ENCODE measurements around the gene CEP57. TPM values are rescaled to one million over a fixed set of nuclear protein-coding genes. Genes with fewer than 3 reads are reported as not detected.

The CEP57 gene
- total RNA-seq, 1 experiment from 2014 or later: 125 TPM

- Mint-ChIP-seq H3K4me3 (ENCODE audit: unreplicated experiment) (no peak overlapping the region), H3K27me3 (ENCODE audit: insufficient read depth, unreplicated experiment) (no peaks in the 10 kb centered on the region), H3K4me1 (ENCODE audit: low read depth, unreplicated experiment) (no peaks in the 10 kb centered on the region), H3K36me3 (ENCODE audit: insufficient read depth, unreplicated experiment) (peaks cover 35% of the 10 kb centered on the region), H3K27ac (ENCODE audit: unreplicated experiment) (no peak overlapping the region), H3K9me3 (ENCODE audit: unreplicated experiment) (no peaks in the 10 kb centered on the region)
- no peak for DNase-seq
- TF ChIP-seq CTCF (IDR thresholded peaks at IDR 0.05; ENCODE audit: insufficient read depth in 1 of 2, low read depth in 1 of 2, low read length in 1 of 2, severe bottlenecking in 1 of 2, unreplicated experiment in 1 of 2): no peak
- BruUV-seq (replicated peaks): no TSS peak
- ChIA-PET CTCF (interaction anchor here (0.9 kb wide), 1 partner anchor 543 kb away, joined by 3 read pairs; the partner anchor contains the start of gene MAML2), POLR2A (no interaction called here)
- Histone ChIP-seq H3K4me3 (ENCODE audit: low read depth, low read length) (no peak overlapping the region), H3K4me1 (no peaks in the 10 kb centered on the region), H3K36me3 (ENCODE audit: control insufficient read depth, insufficient read depth, low read length) (peaks cover 1% of the 10 kb centered on the region; the same call in 1 of the 2 replicates), H3K9me3 (no peaks in the 10 kb centered on the region), H3K27me3 (replicated peaks; ENCODE audit: control insufficient read depth, insufficient read depth, low read length) (no peaks in the 10 kb centered on the region)
- intact Hi-C loops (cut with micrococcal nuclease; ENCODE audit: unreplicated experiment): no loop called here
Observed at GRCh38 chr11:95800438-95800837, 10.1 kb downstream of the CEP57 start.

- no TSS peak for BruUV-seq (replicated peaks)
- H3K9me3 ChIP-seq: no peaks in the 10 kb centered on the region
- H3K27me3 ChIP-seq (replicated peaks; ENCODE audit: control insufficient read depth, insufficient read depth, low read length): no peaks in the 10 kb centered on the region
- CTCF ChIA-PET: no interaction called here
- no peak overlapping the region for H3K4me3 ChIP-seq (ENCODE audit: low read depth, low read length)
- POLR2A ChIA-PET: no interaction called here
- no peak for TF ChIP-seq CTCF (IDR thresholded peaks at IDR 0.05; ENCODE audit: insufficient read depth in 1 of 2, low read depth in 1 of 2, low read length in 1 of 2, severe bottlenecking in 1 of 2, unreplicated experiment in 1 of 2)
- no peak overlapping the region for H3K4me3 Mint-ChIP-seq (ENCODE audit: unreplicated experiment)
- no peaks in the 10 kb centered on the region for H3K4me1 Mint-ChIP-seq (ENCODE audit: low read depth, unreplicated experiment)
- H3K4me1 ChIP-seq: no peaks in the 10 kb centered on the region
- intact Hi-C loops (cut with micrococcal nuclease; ENCODE audit: unreplicated experiment): no loop called here
- peaks cover 49% of the 10 kb centered on the region for H3K36me3 Mint-ChIP-seq (ENCODE audit: insufficient read depth, unreplicated experiment)
- H3K27ac Mint-ChIP-seq (ENCODE audit: unreplicated experiment): no peak overlapping the region
- peaks cover 9% of the 10 kb centered on the region for H3K9me3 Mint-ChIP-seq (ENCODE audit: unreplicated experiment)
- peaks cover 5% of the 10 kb centered on the region for H3K36me3 ChIP-seq (ENCODE audit: control insufficient read depth, insufficient read depth, low read length)
- no peaks in the 10 kb centered on the region for H3K27me3 Mint-ChIP-seq (ENCODE audit: insufficient read depth, unreplicated experiment)
- DNase-seq: no peak
Observed at GRCh38 chr11:95802806-95803205, 12.5 kb downstream of the CEP57 start.

GRCh38 chr11:95803973-95804372 lies 13.7 kb downstream of the CEP57 start:
- no peaks in the 10 kb centered on the region for H3K4me1 Mint-ChIP-seq (ENCODE audit: low read depth, unreplicated experiment)
- H3K4me3 Mint-ChIP-seq (ENCODE audit: unreplicated experiment): no peak overlapping the region
- Histone ChIP-seq H3K9me3 (no peaks in the 10 kb centered on the region), H3K36me3 (ENCODE audit: control insufficient read depth, insufficient read depth, low read length) (peaks cover 5% of the 10 kb centered on the region), H3K4me1 (no peaks in the 10 kb centered on the region), H3K4me3 (ENCODE audit: low read depth, low read length) (no peak overlapping the region), H3K27me3 (replicated peaks; ENCODE audit: control insufficient read depth, insufficient read depth, low read length) (no peaks in the 10 kb centered on the region)
- H3K27me3 Mint-ChIP-seq (ENCODE audit: insufficient read depth, unreplicated experiment): no peaks in the 10 kb centered on the region
- POLR2A ChIA-PET: no interaction called here
- intact Hi-C loops (cut with micrococcal nuclease; ENCODE audit: unreplicated experiment): no loop called here
- H3K9me3 Mint-ChIP-seq (ENCODE audit: unreplicated experiment): peaks cover 17% of the 10 kb centered on the region
- CTCF ChIA-PET: no interaction called here
- no peak for TF ChIP-seq CTCF (IDR thresholded peaks at IDR 0.05; ENCODE audit: insufficient read depth in 1 of 2, low read depth in 1 of 2, low read length in 1 of 2, severe bottlenecking in 1 of 2, unreplicated experiment in 1 of 2)
- no peak for DNase-seq
- BruUV-seq (replicated peaks): no TSS peak
- peaks cover 59% of the 10 kb centered on the region for H3K36me3 Mint-ChIP-seq (ENCODE audit: insufficient read depth, unreplicated experiment)
- H3K27ac Mint-ChIP-seq (ENCODE audit: unreplicated experiment): no peak overlapping the region

Measured in Caco-2 (cell line).